GM23338 (cell line): Measurements from ENCODE around the gene MERTK. TPM values are rescaled to one million over a fixed set of nuclear protein-coding genes. Genes with fewer than 3 reads are reported as not detected.
A peak's percentile ranks its signal among the peaks of the same experiment; 100 is the strongest.

Source experiments
- ATAC-seq: fragments of 200-7000 bp; cut with Tn5 transposase; 3 replicates; pipeline ENCODE4 v1.9.1; 2020
- DNase-seq: peaks from one replicate; pipeline ENCODE4 v3.0.0-alpha.2; 2015; ENCODE audit warnings: low spot score
- H2AFZ ChIP-seq: fragments of 200-600 bp; sonication (generic); 2 replicates; pipeline ENCODE4 v1.8.0; 2016; ENCODE audit warnings: antibody characterized with exemption, mild to moderate bottlenecking, moderate library complexity
- H3F3A ChIP-seq: fragments of 200-600 bp; sonication (generic); replicated peaks from 2 replicates; pipeline ENCODE4 v1.8.0; 2017; ENCODE audit warnings: antibody characterized with exemption, mixed run types, low read depth
- H3K27ac ChIP-seq: fragments of 200-600 bp; sonication (generic); 2 replicates; pipeline ENCODE4 v1.6.1; 2016; ENCODE audit warnings: low read depth
- H3K27me3 ChIP-seq: fragments of 200-600 bp; sonication (generic); 2 replicates; pipeline ENCODE4 v1.8.0; 2016; ENCODE audit warnings: mild to moderate bottlenecking, mixed run types, moderate library complexity; ENCODE audit not compliant: insufficient read depth
- H3K36me3 ChIP-seq: fragments of 200-600 bp; sonication (generic); 2 replicates; pipeline ENCODE4 v1.8.0; 2016; ENCODE audit warnings: mild to moderate bottlenecking; ENCODE audit not compliant: insufficient read depth
- H3K4me1 ChIP-seq: fragments of 200-600 bp; sonication (generic); 2 replicates; pipeline ENCODE4 v1.8.0; 2016; ENCODE audit warnings: mild to moderate bottlenecking, moderate library complexity; ENCODE audit not compliant: insufficient read depth
- H3K4me2 ChIP-seq: fragments of 200-600 bp; sonication (generic); 2 replicates; pipeline ENCODE4 v1.7.1; 2017; ENCODE audit warnings: mixed run types
- H3K4me3 ChIP-seq: fragments of 200-600 bp; sonication (generic); 2 replicates; pipeline ENCODE4 v1.6.1; 2016; ENCODE audit warnings: mixed run types
- H3K79me2 ChIP-seq: fragments of 200-600 bp; sonication (generic); replicated peaks from 2 replicates; pipeline ENCODE4 v1.8.0; 2017; ENCODE audit warnings: mild to moderate bottlenecking; ENCODE audit not compliant: insufficient read depth
- H3K9me2 ChIP-seq: fragments of 200-600 bp; sonication (generic); 2 replicates; pipeline ENCODE4 v1.8.0; 2017; ENCODE audit not compliant: insufficient read depth
- H4K20me1 ChIP-seq: fragments of 200-600 bp; sonication (generic); replicated peaks from 2 replicates; pipeline ENCODE4 v1.8.0; 2017; ENCODE audit warnings: mild to moderate bottlenecking; ENCODE audit not compliant: insufficient read depth
- H3K27ac Mint-ChIP-seq: 2 replicates; pipeline ENCODE4 v1.8.0; 2020; ENCODE audit warnings: inconsistent platforms, mild to moderate bottlenecking, moderate library complexity, mixed read lengths
- H3K27me3 Mint-ChIP-seq: 3 replicates; pipeline ENCODE4 v1.8.0; 2022; ENCODE audit warnings: low read depth, mild to moderate bottlenecking, moderate library complexity, mixed read lengths, inconsistent platforms; ENCODE audit not compliant: insufficient read depth, poor library complexity
- H3K36me3 Mint-ChIP-seq: 3 replicates; pipeline ENCODE4 v1.8.0; 2021; ENCODE audit warnings: low read depth, mild to moderate bottlenecking, inconsistent platforms, moderate library complexity, mixed read lengths
- H3K4me1 Mint-ChIP-seq: 3 replicates; pipeline ENCODE4 v1.8.0; 2020; ENCODE audit warnings: mild to moderate bottlenecking, inconsistent platforms, mixed read lengths
- H3K4me3 Mint-ChIP-seq: 3 replicates; pipeline ENCODE4 v1.8.0; 2021; ENCODE audit warnings: moderate library complexity, mild to moderate bottlenecking, inconsistent platforms, mixed read lengths
- H3K9me3 Mint-ChIP-seq: 3 replicates; pipeline ENCODE4 v1.8.0; 2020; ENCODE audit warnings: moderate library complexity, mild to moderate bottlenecking, inconsistent platforms, mixed read lengths
- CTCF ChIP-seq, 2 experiments: fragments of 200-600 bp in 1 of 2; sonication (generic) in 1 of 2; conservative IDR thresholded peaks; 2 replicates each; pipeline versions ENCODE4 v1.5.1 to v1.6.1; 2016 to 2017; ENCODE audit warnings: antibody characterized with exemption in 2 of 2, low read depth in 2 of 2, mild to moderate bottlenecking in 2 of 2, moderate library complexity in 1 of 2
- ETS1 ChIP-seq: IDR thresholded peaks from 2 replicates; pipeline ENCODE4 v1.6.1; 2016; ENCODE audit warnings: antibody characterized with exemption
- EZH2 ChIP-seq: fragments of 200-600 bp; sonication (generic); IDR thresholded peaks from one replicate; pipeline ENCODE4 v1.8.0; 2017; ENCODE audit warnings: antibody characterized with exemption, mild to moderate bottlenecking, low read depth; ENCODE audit not compliant: unreplicated experiment
- JUNB ChIP-seq: IDR thresholded peaks from one replicate; pipeline ENCODE4 v1.6.1; 2016; ENCODE audit warnings: antibody characterized with exemption; ENCODE audit not compliant: unreplicated experiment
- NANOG ChIP-seq: IDR thresholded peaks from 2 replicates; pipeline ENCODE4 v1.6.1; 2016; ENCODE audit warnings: antibody characterized with exemption, borderline replicate concordance
- POLR2AphosphoS5 ChIP-seq: IDR thresholded peaks from 2 replicates; pipeline ENCODE4 v1.6.1; 2016; ENCODE audit warnings: antibody characterized with exemption, low read depth
- REST ChIP-seq: IDR thresholded peaks from one replicate; pipeline ENCODE4 v1.6.1; 2018; ENCODE audit warnings: antibody characterized with exemption; ENCODE audit not compliant: unreplicated experiment
- STAT1 ChIP-seq: IDR thresholded peaks from one replicate; pipeline ENCODE4 v1.6.1; 2016; ENCODE audit warnings: antibody characterized with exemption; ENCODE audit not compliant: unreplicated experiment
- ZNF114 ChIP-seq: fragments of 250-450 bp; sonication (Bioruptor Pico); IDR thresholded peaks from 2 replicates; pipeline ENCODE4 v1.5.0; 2020; ENCODE audit warnings: mild to moderate bottlenecking, moderate library complexity
- ZNF331 ChIP-seq: fragments of 250-450 bp; sonication (Bioruptor Pico); IDR thresholded peaks from 2 replicates; pipeline ENCODE4 v1.5.0; 2020; ENCODE audit warnings: low read depth, mild to moderate bottlenecking, moderate library complexity
- ZNF462 ChIP-seq: fragments of 250-450 bp; sonication (Bioruptor Pico); IDR thresholded peaks from 2 replicates; pipeline ENCODE4 v1.5.0; 2020; ENCODE audit warnings: mild to moderate bottlenecking, moderate library complexity
- polyA plus RNA-seq: library from polyadenylated mRNA; unstranded; fragments of >200 nt; fragmentation: Nextera tagmentation; extraction: Ambion mirVana; gene quantifications from 2 replicates; pipeline ENCODE4 v1.2.1, GENCODE V29; 2016
- total RNA-seq: library from RNA; depleted of rRNA; stranded (reverse); fragments of >200 nt; shearing (Covaris generic); gene quantifications from 2 replicates; pipeline ENCODE4 v1.2.3, GENCODE V29; 2014

The MERTK gene
- total and polyA plus RNA-seq, 2 experiments from 2014 or later, result 3.0 to 9.0 TPM

- Mint-ChIP-seq H3K4me3 (peak overlapping the region; percentile 78), H3K9me3 (no peaks in the 10 kb centered on the region), H3K36me3 (no peaks in the 10 kb centered on the region), H3K27me3 (peaks cover 13% of the 10 kb centered on the region), H3K27ac (peak overlapping the region; percentile 66; the same call in 1 of the 2 replicates), H3K4me1 (peaks cover 22% of the 10 kb centered on the region)
- ATAC-seq (peak; percentile 13), DNase-seq (peak; percentile 61)
- Histone ChIP-seq H3K4me3 (peak overlapping the region; percentile 96), H3F3A (peaks cover 3% of the 10 kb centered on the region), H3K27ac (peak overlapping the region; percentile 87; the same call in 1 of the 2 replicates), H3K79me2 (peaks cover 4% of the 10 kb centered on the region; the same call in 1 of the 2 replicates), H3K27me3 (no peaks in the 10 kb centered on the region), H3K9me2 (no peaks in the 10 kb centered on the region), H3K4me2 (peak overlapping the region; percentile 82), H3K36me3 (no peaks in the 10 kb centered on the region), H3K4me1 (peaks cover 15% of the 10 kb centered on the region), H2AFZ (peak overlapping the region; percentile 39), H4K20me1 (no peaks in the 10 kb centered on the region; the same call in none of the 2 replicates)
- TF ChIP-seq POLR2AphosphoS5, result no peak
- no peak for TF ChIP-seq EZH2
- TF ChIP-seq ZNF331 (CRISPR knock-in tag), result no peak
- no peak for TF ChIP-seq STAT1
- no peak for TF ChIP-seq ZNF462 (CRISPR knock-in tag)
- no peak for TF ChIP-seq ETS1
- TF ChIP-seq REST, result no peak
- no peak for TF ChIP-seq CTCF (conservative IDR thresholded peaks at IDR 0.05; ENCODE audit: low read depth in 2 of 2)
- no peak for TF ChIP-seq ZNF114
- no peak for TF ChIP-seq JUNB
- no peak for TF ChIP-seq NANOG
These were observed 157.6 kb downstream of the MERTK start for GRCh38 chr2:112055730-112056625.
